Smooth muscle cell (in vitro differentiated cells): ENCODE data around the gene CAMKMT. TPM values are rescaled to one million over a fixed set of nuclear protein-coding genes. Genes with fewer than 3 reads are reported as not detected.

ENCODE experiments used
- DNase-seq: peaks from one replicate; lab custom pipeline; 2025; ENCODE audit not compliant: unreplicated experiment; lab: John Stamatoyannopoulos, UW
- H2AFZ ChIP-seq: fragments of 200-600 bp; sonication (generic); 2 replicates; pipeline ENCODE4 v1.6.0; 2016; ENCODE audit warnings: antibody characterized with exemption, low read depth, mild to moderate bottlenecking
- H3F3A ChIP-seq: fragments of 200-600 bp; sonication (generic); 2 replicates; pipeline ENCODE4 v1.6.0; 2017; ENCODE audit warnings: antibody characterized with exemption, low read depth
- H3K27ac ChIP-seq: fragments of 200-600 bp; sonication (generic); 2 replicates; pipeline ENCODE4 v1.5.1; 2016; ENCODE audit warnings: low read depth, mild to moderate bottlenecking
- H3K27me3 ChIP-seq: fragments of 200-600 bp; sonication (generic); 2 replicates; pipeline ENCODE4 v1.6.1; 2016; ENCODE audit warnings: low read depth, mild to moderate bottlenecking
- H3K36me3 ChIP-seq: fragments of 200-600 bp; sonication (generic); 2 replicates; pipeline ENCODE4 v1.5.1; 2016; ENCODE audit warnings: low read depth
- H3K4me1 ChIP-seq: fragments of 200-600 bp; sonication (generic); 2 replicates; pipeline ENCODE4 v1.5.1; 2016; ENCODE audit warnings: low read depth
- H3K4me2 ChIP-seq: fragments of 200-600 bp; sonication (generic); 2 replicates; pipeline ENCODE4 v1.6.0; 2016; ENCODE audit warnings: mild to moderate bottlenecking
- H3K4me3 ChIP-seq: fragments of 200-600 bp; sonication (generic); 2 replicates; pipeline ENCODE4 v1.5.1; 2016; ENCODE audit warnings: mild to moderate bottlenecking
- H3K79me2 ChIP-seq: fragments of 200-600 bp; sonication (generic); 2 replicates; pipeline ENCODE4 v1.6.0; 2016; ENCODE audit warnings: low read depth, mild to moderate bottlenecking
- H3K9ac ChIP-seq: fragments of 200-600 bp; sonication (generic); 2 replicates; pipeline ENCODE4 v1.6.0; 2016; ENCODE audit warnings: low read depth
- H3K9me3 ChIP-seq: fragments of 200-600 bp; sonication (generic); replicated peaks from 2 replicates; pipeline ENCODE4 v1.5.1; 2016; ENCODE audit warnings: low read depth
- H4K20me1 ChIP-seq: fragments of 200-600 bp; sonication (generic); 2 replicates; pipeline ENCODE4 v1.6.0; 2016; ENCODE audit warnings: low read depth
- CTCF ChIP-seq: fragments of 200-600 bp; sonication (generic); IDR thresholded peaks from 2 replicates; pipeline ENCODE4 v1.5.1; 2017; ENCODE audit warnings: borderline replicate concordance, mild to moderate bottlenecking, antibody characterized with exemption; ENCODE audit not compliant: insufficient read depth, poor library complexity, severe bottlenecking
- WGBS: methylation state at CpG from one replicate; pipeline ENCODE4 v1.1.7; 2016; ENCODE audit warnings: low lambda C conversion rate; 5-methylcytosine and 5-hydroxymethylcytosine counted together
- polyA plus RNA-seq: library from polyadenylated mRNA; unstranded; fragments of >200 nt; fragmentation: Nextera tagmentation; extraction: Ambion mirVana; gene quantifications from 2 replicates; pipeline ENCODE4 v1.2.1, GENCODE V29; 2016
- total RNA-seq: library from RNA; depleted of rRNA; stranded (reverse); fragments of >200 nt; gene quantifications from 2 replicates; pipeline ENCODE4 v1.2.3, GENCODE V29; 2014

Gene CAMKMT
- total and polyA plus RNA-seq, 2 experiments from 2014 or later: 7.2 to 7.6 TPM

GRCh38 chr2:44618251-44619023, 256.7 kb downstream of the CAMKMT start:
- no peak overlapping the region for H3K27ac ChIP-seq
- H3K36me3 ChIP-seq: no peaks in the 10 kb centered on the region
- TF ChIP-seq CTCF: no peak
- H3K27me3 ChIP-seq: no peaks in the 10 kb centered on the region
- H3F3A ChIP-seq: no peaks in the 10 kb centered on the region
- no peaks in the 10 kb centered on the region for H3K9me3 ChIP-seq
- 88% methylated on average over 5 of the region's 5 CpGs for WGBS
- no peak for DNase-seq
- no peak overlapping the region for H3K9ac ChIP-seq
- no peaks in the 10 kb centered on the region for H4K20me1 ChIP-seq
- H3K4me2 ChIP-seq: no peak overlapping the region
- no peak overlapping the region for H2AFZ ChIP-seq
- no peaks in the 10 kb centered on the region for H3K79me2 ChIP-seq
- H3K4me1 ChIP-seq: no peaks in the 10 kb centered on the region
- H3K4me3 ChIP-seq: no peak overlapping the region

GRCh38 chr2:44620189-44620990, 258.6 kb downstream of the CAMKMT start:
- Histone ChIP-seq H3K9ac (no peak overlapping the region), H3F3A (no peaks in the 10 kb centered on the region), H4K20me1 (no peaks in the 10 kb centered on the region), H3K36me3 (no peaks in the 10 kb centered on the region), H3K4me1 (no peaks in the 10 kb centered on the region), H3K4me3 (no peak overlapping the region), H3K4me2 (no peak overlapping the region), H3K9me3 (no peaks in the 10 kb centered on the region), H2AFZ (no peak overlapping the region), H3K79me2 (no peaks in the 10 kb centered on the region), H3K27ac (no peak overlapping the region), H3K27me3 (no peaks in the 10 kb centered on the region)
- DNase-seq: no peak
- WGBS: 94% methylated on average over 2 of the region's 2 CpGs
- no peak for TF ChIP-seq CTCF

GRCh38 chr2:44623622-44624351, 262.0 kb downstream of the CAMKMT start:
- Histone ChIP-seq H3K4me2 (no peak overlapping the region), H3K4me3 (no peak overlapping the region), H3K4me1 (no peaks in the 10 kb centered on the region), H3K79me2 (no peaks in the 10 kb centered on the region), H2AFZ (no peak overlapping the region), H3K9me3 (no peaks in the 10 kb centered on the region), H4K20me1 (no peaks in the 10 kb centered on the region), H3K27me3 (no peaks in the 10 kb centered on the region), H3K36me3 (no peaks in the 10 kb centered on the region), H3K9ac (no peak overlapping the region), H3F3A (no peaks in the 10 kb centered on the region), H3K27ac (no peak overlapping the region)
- no peak for DNase-seq
- no peak for TF ChIP-seq CTCF
